Endothelial cell of umbilical vein (primary cell): ENCODE measurements around the gene ITGA1. TPM values are rescaled to one million over a fixed set of nuclear protein-coding genes. Genes with fewer than 3 reads are reported as not detected.

Experiments
- BruUV-seq: library from RNA; stranded (reverse); fragments of 400-500 nt; replicated peaks from 2 replicates; lab custom pipeline; 2021; lab: Mats Ljungman, UMichigan
- CTCF ChIA-PET: fragments of 300-600, 350-600 bp; sonication (Branson Sonifier 250); formaldehyde crosslinking; loops from one replicate; lab custom pipeline; 2021; ENCODE audit warnings: antibody characterized with exemption, inconsistent platforms; lab: Charles Lee
- POLR2A ChIA-PET: fragments of 300-600, 350-600 bp; sonication (Branson Sonifier 250); formaldehyde crosslinking; loops from one replicate; lab custom pipeline; 2021; ENCODE audit warnings: antibody characterized with exemption, inconsistent platforms; lab: Charles Lee
- DNase-seq: peaks from one replicate; pipeline ENCODE4 v3.0.0-alpha.2; 2011; ENCODE audit warnings: low read depth, low spot score
- FAIRE-seq: peaks from 2 replicates; lab custom pipeline; 2011; peaks lifted over from hg19 to GRCh38; lab: Jason Lieb, UNC
- H2AFZ ChIP-seq: 2 replicates; pipeline ENCODE4 v1.6.0; 2012; ENCODE audit warnings: low read depth, low read length, control low read depth, inconsistent platforms
- H3K27ac ChIP-seq: 2 replicates; pipeline ENCODE4 v1.5.1; 2011; ENCODE audit warnings: low read depth, mild to moderate bottlenecking, control low read depth, low read length, moderate library complexity; ENCODE audit not compliant: insufficient read depth
- H3K27me3 ChIP-seq, 2 experiments: 2 replicates each; pipeline versions ENCODE4 v1.6.0 to v1.6.1; 2011; ENCODE audit warnings: low read length in 2 of 2, mixed read lengths in 1 of 2; ENCODE audit not compliant: control insufficient read depth in 2 of 2, insufficient read depth in 2 of 2
- H3K36me3 ChIP-seq, 2 experiments: 2 replicates in 1 of 2; 3 replicates in 1 of 2; pipeline ENCODE4 v1.5.1; 2011; ENCODE audit warnings: low read length in 2 of 2, mild to moderate bottlenecking in 1 of 2, moderate library complexity in 1 of 2; ENCODE audit not compliant: control insufficient read depth in 2 of 2, insufficient read depth in 2 of 2; ENCODE audit errors: extremely low read depth in 1 of 2
- H3K4me1 ChIP-seq: 3 replicates; pipeline ENCODE4 v1.5.1; 2011; ENCODE audit warnings: mild to moderate bottlenecking, low read length; ENCODE audit not compliant: control insufficient read depth, insufficient read depth; ENCODE audit errors: extremely low read depth
- H3K4me2 ChIP-seq: 2 replicates; pipeline ENCODE4 v1.6.1; 2011; ENCODE audit warnings: low read length, control low read depth, mixed read lengths; ENCODE audit not compliant: insufficient read depth
- H3K4me3 ChIP-seq, 3 experiments: fragments of 200-600 bp in 1 of 3; sonication (generic), shearing (Covaris generic) in 1 of 3; replicated peaks in 1 of 3; 2 replicates each; pipeline ENCODE4 v1.5.1; 2011 to 2016; ENCODE audit warnings: control low read depth in 3 of 3, low read length in 3 of 3, mild to moderate bottlenecking in 2 of 3, inconsistent platforms in 1 of 3, low read depth in 1 of 3, moderate library complexity in 1 of 3; ENCODE audit not compliant: insufficient read depth in 1 of 3
- H3K79me2 ChIP-seq: 2 replicates; pipeline ENCODE4 v1.6.0; 2012; ENCODE audit warnings: low read length, inconsistent platforms; ENCODE audit not compliant: control insufficient read depth, insufficient read depth
- H3K9ac ChIP-seq: replicated peaks from 2 replicates; pipeline ENCODE3; 2011; ENCODE audit warnings: low read length, control low read depth; ENCODE audit not compliant: insufficient read depth; ENCODE audit errors: extremely low read depth
- H3K9me1 ChIP-seq: replicated peaks from 3 replicates; pipeline ENCODE4 v1.6.0; 2011; ENCODE audit warnings: mild to moderate bottlenecking, low read length; ENCODE audit not compliant: control insufficient read depth, insufficient read depth; ENCODE audit errors: extremely low read depth
- H3K9me3 ChIP-seq: replicated peaks from 2 replicates; pipeline ENCODE4 v1.5.1; 2012; ENCODE audit warnings: low read length, inconsistent platforms; ENCODE audit not compliant: control insufficient read depth, insufficient read depth
- H4K20me1 ChIP-seq: replicated peaks from 2 replicates; pipeline ENCODE3; 2011; ENCODE audit warnings: mild to moderate bottlenecking, low read length; ENCODE audit not compliant: control insufficient read depth, insufficient read depth; ENCODE audit errors: extremely low read depth
- EZH2 ChIP-seq: IDR thresholded peaks from 2 replicates; pipeline ENCODE4 v1.6.1; 2012; ENCODE audit warnings: borderline replicate concordance, low read depth, mild to moderate bottlenecking, moderate library complexity, low read length, inconsistent platforms; ENCODE audit not compliant: severe bottlenecking
- FOS ChIP-seq: IDR thresholded peaks from 2 replicates; pipeline ENCODE4 v1.6.1; 2011; ENCODE audit warnings: mild to moderate bottlenecking, low read length, moderate library complexity, borderline replicate concordance; ENCODE audit not compliant: insufficient read depth
- GATA2 ChIP-seq: IDR thresholded peaks from 2 replicates; pipeline ENCODE4 v1.7.0; 2011; ENCODE audit warnings: low read depth, mild to moderate bottlenecking, moderate library complexity, mixed read lengths, low read length; ENCODE audit not compliant: insufficient read length, insufficient read depth
- JUN ChIP-seq: IDR thresholded peaks from 2 replicates; pipeline ENCODE4 v1.6.1; 2011; ENCODE audit warnings: borderline replicate concordance, low read depth; ENCODE audit not compliant: insufficient read length, insufficient read depth
- MAX ChIP-seq: IDR thresholded peaks from 2 replicates; pipeline ENCODE4 v1.6.1; 2011; ENCODE audit not compliant: insufficient read depth, insufficient read length
- MYC ChIP-seq: IDR thresholded peaks from one replicate; pipeline ENCODE4 v1.6.1; 2011; ENCODE audit warnings: mild to moderate bottlenecking, low read depth, low read length
- POLR2A ChIP-seq: IDR thresholded peaks from 2 replicates; pipeline ENCODE4 v1.6.1; 2012; ENCODE audit warnings: low read depth, mild to moderate bottlenecking, control low read depth, low read length
- POLR2AphosphoS5 ChIP-seq: IDR thresholded peaks from 2 replicates; pipeline ENCODE4 v1.6.1; 2012; ENCODE audit warnings: low read depth, mild to moderate bottlenecking, control low read depth, low read length, moderate library complexity; ENCODE audit not compliant: insufficient read depth
- dilution Hi-C: fragments of 300-500 bp; cut with MboI; formaldehyde crosslinking; loops from one replicate; pipeline ENCODE4 v1.15.0; 2019; ENCODE audit warnings: low sequenced_read_pairs; ENCODE audit not compliant: extremely low pct_ligation_motif_present
- intact Hi-C: fragments of 100-400 bp; cut with micrococcal nuclease; formaldehyde crosslinking; loops from one replicate; pipeline ENCODE4 v1.10.0; 2022
- polyA plus RNA-seq, 4 experiments: library from polyadenylated mRNA; depleted of rRNA in 3 of 4; stranded (reverse) in 3 of 4; unstranded in 1 of 4; fragments of >200 nt; gene quantifications; 2 replicates each; pipeline versions ENCODE4 v1.2.1 to v1.2.3, GENCODE V29; 2011 to 2012; ENCODE audit warnings: missing spikeins in 1 of 4
- total RNA-seq: library from RNA; stranded (reverse); gene quantifications from 2 replicates; pipeline ENCODE4 v1.2.3, GENCODE V29; 2021
- TF ChIP-seq, protein P1 (sequence below), 2 donors: IDR thresholded peaks; 1 replicate in 1 of 2; 2 replicates in 1 of 2; pipeline ENCODE4 v1.5.1; 2011; ENCODE audit warnings: low read length in 2 of 2, mild to moderate bottlenecking in 2 of 2, moderate library complexity in 2 of 2, control low read depth in 1 of 2, inconsistent platforms in 1 of 2, low read depth in 1 of 2; ENCODE audit not compliant: insufficient read depth in 1 of 2; ENCODE audit errors: extremely low read depth in 1 of 2

The ITGA1 gene
- total and polyA plus RNA-seq, 2 donors (not counting 3 experiments of a cell fraction or from before 2014, with no cell fraction given), result 0.65 to 1.9 TPM

DNA sequence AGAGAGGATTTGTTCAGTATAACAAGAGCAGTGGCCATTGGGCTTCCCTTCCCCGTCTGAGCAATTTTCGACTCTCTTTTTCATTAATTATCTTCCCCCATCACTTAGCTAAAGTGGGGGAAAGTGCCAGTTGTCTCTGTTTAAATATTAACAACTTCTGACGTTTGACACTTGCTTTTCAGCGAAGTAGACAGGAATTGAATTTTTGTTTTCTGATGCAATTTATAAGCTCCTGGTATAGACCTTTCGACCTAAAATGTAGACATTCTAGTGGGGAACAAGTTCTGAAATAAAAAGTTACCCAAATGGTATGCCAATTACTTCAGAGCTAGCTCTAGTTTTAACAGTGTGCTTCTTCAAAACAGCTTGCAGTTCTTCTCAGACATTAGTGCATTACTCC lies 100.6 kb downstream of the ITGA1 start:
- Histone ChIP-seq H3K4me2 (no peak overlapping the region), H3K9me3 (no peaks in the 10 kb centered on the region), H3K27me3 (no peaks in the 10 kb centered on the region), H3K79me2 (no peaks in the 10 kb centered on the region), H4K20me1 (no peaks in the 10 kb centered on the region), H3K36me3 (no peaks in the 10 kb centered on the region), H3K4me3 (no peak overlapping the region), H2AFZ (no peak overlapping the region), H3K9ac (no peak overlapping the region), H3K27ac (no peak overlapping the region), H3K9me1 (no peaks in the 10 kb centered on the region), H3K4me1 (peaks cover 2% of the 10 kb centered on the region)
- ChIA-PET CTCF (interaction anchor here (1.2 to 1.4 kb wide), 2 partner anchors 14 to 89 kb away, joined by 3 to 4 read pairs; no protein-coding TSS in a partner anchor), POLR2A (no interaction called here)
- intact Hi-C loops, result no loop called here
- dilution Hi-C loops, result no loop called here
- FAIRE-seq (no peak), DNase-seq (no peak)
- TF ChIP-seq POLR2A, result no peak
- no peak for TF ChIP-seq EZH2
- no peak for TF ChIP-seq MAX
- TF ChIP-seq FOS, result no peak
- TF ChIP-seq POLR2AphosphoS5, result no peak
- no peak for TF ChIP-seq MYC
- TF ChIP-seq, protein P1, sequence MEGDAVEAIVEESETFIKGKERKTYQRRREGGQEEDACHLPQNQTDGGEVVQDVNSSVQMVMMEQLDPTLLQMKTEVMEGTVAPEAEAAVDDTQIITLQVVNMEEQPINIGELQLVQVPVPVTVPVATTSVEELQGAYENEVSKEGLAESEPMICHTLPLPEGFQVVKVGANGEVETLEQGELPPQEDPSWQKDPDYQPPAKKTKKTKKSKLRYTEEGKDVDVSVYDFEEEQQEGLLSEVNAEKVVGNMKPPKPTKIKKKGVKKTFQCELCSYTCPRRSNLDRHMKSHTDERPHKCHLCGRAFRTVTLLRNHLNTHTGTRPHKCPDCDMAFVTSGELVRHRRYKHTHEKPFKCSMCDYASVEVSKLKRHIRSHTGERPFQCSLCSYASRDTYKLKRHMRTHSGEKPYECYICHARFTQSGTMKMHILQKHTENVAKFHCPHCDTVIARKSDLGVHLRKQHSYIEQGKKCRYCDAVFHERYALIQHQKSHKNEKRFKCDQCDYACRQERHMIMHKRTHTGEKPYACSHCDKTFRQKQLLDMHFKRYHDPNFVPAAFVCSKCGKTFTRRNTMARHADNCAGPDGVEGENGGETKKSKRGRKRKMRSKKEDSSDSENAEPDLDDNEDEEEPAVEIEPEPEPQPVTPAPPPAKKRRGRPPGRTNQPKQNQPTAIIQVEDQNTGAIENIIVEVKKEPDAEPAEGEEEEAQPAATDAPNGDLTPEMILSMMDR (IDR thresholded peaks at IDR 0.05; ENCODE audit: extremely low read depth in 1 of 2, insufficient read depth in 1 of 2, low read depth in 1 of 2, low read length in 2 of 2), result no peak
- no peak for TF ChIP-seq JUN
- TF ChIP-seq GATA2, result no peak
- BruUV-seq, result no TSS peak
